Right renal pelvis (tissue), 4 donors: Measurements from ENCODE around the gene TIGD6. TPM values are rescaled to one million over a fixed set of nuclear protein-coding genes. Genes with fewer than 3 reads are reported as not detected.
A peak's percentile ranks its signal among the peaks of the same experiment; 100 is the strongest.
"Not testable (repeated sequence)": the region's sequence is repeated elsewhere in the genome, so short reads cannot be mapped to it uniquely, and the experiment has no call there.

Experiments used
- DNase-seq, 4 donors: peaks; one replicate each; pipeline ENCODE4 v3.0.0-alpha.2; 2013; ENCODE audit warnings: low read depth in 4 of 4, low spot score in 3 of 4, missing footprints in 1 of 4
- polyA plus RNA-seq, 4 donors: library from polyadenylated mRNA; unstranded; fragments of 120-200 nt; gene quantifications; one replicate each; pipeline ENCODE4 v1.2.1, GENCODE V29; 2013; ENCODE audit not compliant: insufficient read length in 4 of 4

Gene TIGD6
- 1 to 10 TPM; 6.2 to 8.1 (median 6.9) TPM for polyA plus RNA-seq

DNA sequence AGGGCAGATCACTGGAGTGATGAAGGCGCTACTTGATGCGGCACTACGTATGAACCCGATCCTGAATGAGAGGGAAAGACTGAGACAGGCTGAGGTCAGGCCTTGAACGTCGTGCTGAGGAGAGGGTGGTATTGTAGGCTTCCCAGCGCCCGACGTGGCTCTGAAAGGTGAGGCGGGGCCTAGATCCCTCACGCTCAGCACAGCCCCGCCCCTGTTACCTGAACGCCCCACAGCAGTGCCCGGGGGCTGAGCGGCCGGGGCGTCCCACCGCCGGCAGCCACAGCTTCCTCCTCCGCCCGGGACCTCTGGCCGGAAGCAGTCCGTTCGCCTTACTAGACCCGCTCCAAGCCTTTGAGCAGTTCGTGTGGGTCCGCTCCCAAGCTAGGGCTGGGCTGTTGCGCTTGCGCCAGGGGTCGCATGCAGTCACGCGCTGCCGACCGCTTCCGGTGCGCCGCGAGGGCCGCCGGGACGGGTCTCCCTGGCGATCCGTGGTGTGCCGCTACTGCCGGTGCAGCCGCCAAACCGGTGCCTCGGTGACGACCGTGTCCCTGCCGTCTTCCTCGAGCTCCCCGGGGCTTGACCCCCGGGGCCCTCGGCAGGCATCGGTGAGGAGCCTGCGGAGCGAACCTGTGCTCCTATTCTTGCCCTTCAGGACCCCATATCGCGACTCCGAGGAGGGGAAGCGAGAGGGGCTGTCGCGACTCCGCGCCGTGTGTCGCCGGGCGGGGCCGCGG, at the start of gene TIGD6, which contains the start of gene HMGXB3:
TSS of gene TIGD6 (minus strand) at position 399 of the 734 bp plus-strand sequence. CDS start 4,306 bp downstream, outside the sequence.
TSS of gene HMGXB3 (plus strand) at position 484 of the 734 bp plus-strand sequence. CDS start 4,114 bp downstream, outside the sequence.
- DNase-seq = peak; percentile 83 to 89 (median 88)

- DNase-seq = no peak
Measured at GRCh38 chr5:150046031-150046430, 45.6 kb upstream of the TIGD6 start.

DNA sequence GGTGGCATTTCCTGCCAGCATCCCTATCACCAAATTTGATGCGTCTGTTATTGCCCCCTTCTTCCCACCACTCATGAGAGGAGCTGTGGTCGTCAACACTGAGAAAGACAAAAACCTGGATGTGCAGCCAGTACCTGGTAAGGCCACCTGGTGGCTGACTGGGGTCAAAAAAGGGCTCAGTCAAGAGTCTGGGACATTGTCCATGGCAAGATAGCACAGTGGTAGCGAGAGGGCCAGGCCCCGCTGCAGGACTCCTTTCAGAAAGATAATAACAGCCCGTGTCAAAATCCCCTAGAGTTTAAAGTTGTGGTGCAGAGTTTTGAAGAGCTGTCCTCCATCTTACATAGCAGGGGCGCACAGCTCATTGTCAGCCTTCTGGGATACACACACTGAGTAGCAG, 45.1 kb upstream of the TIGD6 start:
- no peak for DNase-seq

GRCh38 chr5:150044712-150045111, 44.3 kb upstream of the TIGD6 start:
- no peak for DNase-seq

GRCh38 chr5:150044329-150044681, 43.9 kb upstream of the TIGD6 start:
- DNase-seq = no peak

GRCh38 chr5:150043657-150044328, 43.3 kb upstream of the TIGD6 start:
- no peak for DNase-seq

- no peak for DNase-seq
Measured at GRCh38 chr5:150042459-150042858, 42.0 kb upstream of the TIGD6 start.

GRCh38 chr5:150038547-150038946, 38.1 kb upstream of the TIGD6 start:
- DNase-seq = no peak

DNA sequence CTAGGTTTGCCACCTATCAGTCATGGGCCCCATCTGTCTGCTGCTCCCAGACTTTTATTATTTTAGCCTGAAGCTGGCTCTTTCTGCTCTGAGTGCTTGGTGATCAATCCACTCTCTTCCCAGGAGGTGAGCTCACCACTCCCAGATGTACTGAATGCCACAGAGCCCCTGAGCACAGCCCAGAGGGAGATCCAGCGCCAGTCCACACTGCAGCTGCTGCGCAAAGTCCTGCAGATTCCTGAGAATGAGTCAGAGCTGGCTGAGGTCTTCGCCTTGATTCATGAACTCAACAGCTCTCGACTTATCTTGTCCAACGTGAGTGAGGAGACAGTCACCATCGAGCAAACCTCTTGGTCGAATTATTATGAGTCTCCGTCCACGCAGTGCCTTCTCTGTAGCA, 36.1 kb upstream of the TIGD6 start:
- no peak for DNase-seq

GRCh38 chr5:150035139-150035895, 34.9 kb upstream of the TIGD6 start:
- DNase-seq = no peak

- no peak for DNase-seq
Measured at GRCh38 chr5:150034662-150035061, 34.2 kb upstream of the TIGD6 start.

DNA sequence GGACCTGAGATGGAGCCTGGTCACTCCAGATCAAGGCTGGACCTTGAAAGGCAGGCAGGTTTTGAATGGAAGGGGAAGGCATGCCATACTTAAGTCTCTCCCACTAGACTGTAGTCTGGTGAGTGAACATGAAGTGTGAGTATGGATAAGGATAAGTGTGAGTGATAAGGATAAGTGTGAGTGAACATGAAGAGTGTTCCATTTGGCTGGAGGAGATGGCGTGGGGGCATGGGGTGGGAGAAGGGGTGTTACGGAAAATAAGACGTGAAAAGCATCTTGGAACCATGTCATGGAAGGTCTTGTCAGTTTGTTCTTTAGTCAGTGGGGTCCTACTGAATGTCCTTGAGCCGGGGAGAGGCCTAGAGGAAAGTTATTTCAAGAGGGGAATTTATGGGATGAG, 32.9 kb upstream of the TIGD6 start:
- no peak for DNase-seq

- not testable (repeated sequence) for DNase-seq
Measured at GRCh38 chr5:150028047-150028446, 27.6 kb upstream of the TIGD6 start.

GRCh38 chr5:150026682-150027172, 26.3 kb upstream of the TIGD6 start:
- no peak for DNase-seq

- DNase-seq = no peak
Measured at GRCh38 chr5:150024346-150024984, 24.0 kb upstream of the TIGD6 start.

GRCh38 chr5:150023136-150023535, 22.7 kb upstream of the TIGD6 start:
- DNase-seq = no peak

DNA sequence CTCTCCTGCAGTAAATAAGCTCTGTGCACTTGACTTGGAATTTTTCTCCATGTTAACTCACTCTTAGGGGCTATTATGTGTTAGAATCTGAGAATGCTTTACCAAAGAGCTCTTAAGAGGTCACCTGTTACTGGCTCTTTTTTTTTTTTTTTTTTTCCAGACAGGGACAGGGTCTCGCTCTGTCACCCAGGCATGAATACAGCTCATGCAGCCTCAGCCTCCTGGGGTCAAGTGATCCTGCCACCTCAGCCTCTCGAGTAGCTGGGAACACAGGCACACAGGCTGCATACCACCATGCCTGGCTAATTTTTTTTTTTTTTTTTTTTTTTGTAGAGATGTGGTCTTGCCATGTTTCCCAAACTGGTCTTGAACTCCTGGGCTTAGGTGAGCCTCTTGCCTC, 22.2 kb upstream of the TIGD6 start:
- no peak for DNase-seq

DNA sequence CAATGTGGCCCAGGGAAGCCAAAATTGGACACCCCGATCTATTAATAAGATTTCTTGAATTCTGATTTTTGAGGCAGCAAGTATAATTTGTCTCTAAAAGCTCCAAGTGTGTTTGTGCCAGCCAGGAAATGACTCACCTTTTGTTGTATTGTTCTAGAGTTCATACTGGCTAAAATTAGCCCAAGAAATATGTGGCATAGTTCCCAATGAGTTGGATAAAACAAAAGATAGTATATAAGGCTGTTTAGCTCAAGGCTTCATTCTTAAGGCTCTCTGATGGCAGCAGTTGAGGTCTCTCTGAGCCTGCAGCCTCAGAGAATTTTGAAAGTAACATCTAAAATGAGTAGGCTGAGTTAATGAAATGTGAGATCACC, 21.7 kb upstream of the TIGD6 start:
- no peak for DNase-seq

DNA sequence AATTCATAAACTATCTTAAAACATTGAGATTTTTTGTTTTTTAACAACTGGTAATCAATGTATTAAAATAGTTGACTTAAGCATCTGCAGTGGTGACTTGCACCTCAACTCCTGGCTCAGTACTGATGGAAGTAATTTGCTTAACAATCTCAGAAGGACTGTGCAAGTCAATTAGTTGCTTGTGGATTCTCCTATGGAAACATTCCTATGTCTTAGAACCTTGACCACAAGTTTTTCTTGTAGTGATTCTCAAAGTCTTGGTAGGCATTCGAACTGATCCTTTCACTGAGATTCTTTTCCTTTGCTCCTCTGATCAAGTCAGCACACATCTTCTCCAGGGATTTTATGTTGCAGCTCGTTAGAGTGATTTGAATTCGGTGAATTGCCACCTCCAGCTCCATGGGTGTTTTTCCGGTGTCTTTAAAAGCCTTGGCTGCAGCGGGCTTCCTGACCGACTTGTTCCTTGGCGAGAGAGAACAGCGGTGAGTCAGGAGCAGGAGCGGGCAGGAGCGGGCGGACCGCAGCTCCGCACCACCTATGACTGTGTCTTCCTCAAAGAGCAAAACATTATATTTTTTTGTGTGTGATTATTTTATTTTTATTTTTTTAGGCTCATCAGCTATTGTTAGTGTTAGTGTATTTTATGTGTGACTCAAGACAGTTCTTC, 21.2 kb upstream of the TIGD6 start:
- no peak for DNase-seq

- no peak for DNase-seq
Measured at GRCh38 chr5:150020249-150020648, 19.8 kb upstream of the TIGD6 start.
